ENCODE results near the gene FBXL19. TPM values are rescaled to one million over a fixed set of nuclear protein-coding genes. Genes with fewer than 3 reads are reported as not detected.

Gene FBXL19
- total RNA-seq, 2 donors from 2014 or later, result 8.6 to 21.1 TPM

GRCh38 chr16:30980023-30980371 is 56.6 kb downstream of the FBXL19 start:
- Histone ChIP-seq H3K36me3 (replicated peaks in 1 of 2; ENCODE audit: insufficient read depth in 1 of 2, low read depth in 2 of 2) (peaks cover 10 to 24% of the 10 kb centered on the region in 2 donors), H3K4me3 (no peak overlapping the region), H3K27ac (no peak overlapping the region), H3K27me3 (no peaks in the 10 kb centered on the region), H3K4me1 (no peaks in the 10 kb centered on the region), H3K9me3 (no peaks in the 10 kb centered on the region)
- TF ChIP-seq, protein P1, sequence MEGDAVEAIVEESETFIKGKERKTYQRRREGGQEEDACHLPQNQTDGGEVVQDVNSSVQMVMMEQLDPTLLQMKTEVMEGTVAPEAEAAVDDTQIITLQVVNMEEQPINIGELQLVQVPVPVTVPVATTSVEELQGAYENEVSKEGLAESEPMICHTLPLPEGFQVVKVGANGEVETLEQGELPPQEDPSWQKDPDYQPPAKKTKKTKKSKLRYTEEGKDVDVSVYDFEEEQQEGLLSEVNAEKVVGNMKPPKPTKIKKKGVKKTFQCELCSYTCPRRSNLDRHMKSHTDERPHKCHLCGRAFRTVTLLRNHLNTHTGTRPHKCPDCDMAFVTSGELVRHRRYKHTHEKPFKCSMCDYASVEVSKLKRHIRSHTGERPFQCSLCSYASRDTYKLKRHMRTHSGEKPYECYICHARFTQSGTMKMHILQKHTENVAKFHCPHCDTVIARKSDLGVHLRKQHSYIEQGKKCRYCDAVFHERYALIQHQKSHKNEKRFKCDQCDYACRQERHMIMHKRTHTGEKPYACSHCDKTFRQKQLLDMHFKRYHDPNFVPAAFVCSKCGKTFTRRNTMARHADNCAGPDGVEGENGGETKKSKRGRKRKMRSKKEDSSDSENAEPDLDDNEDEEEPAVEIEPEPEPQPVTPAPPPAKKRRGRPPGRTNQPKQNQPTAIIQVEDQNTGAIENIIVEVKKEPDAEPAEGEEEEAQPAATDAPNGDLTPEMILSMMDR (IDR thresholded peaks at IDR 0.05), result no peak
- TF ChIP-seq POLR2A (IDR thresholded peaks at IDR 0.05), result no peak
- intact Hi-C loops (cut with DNase I), result loop anchor here (5.0 to 10.0 kb wide), 3 partner anchors 165 to 885 kb away; no protein-coding TSS in a partner anchor
- no peak for DNase-seq
- 91% methylated on average over 12 to 13 of the region's 15 CpGs for WGBS, 2 donors
- no peak for ATAC-seq

GRCh38 chr16:30980434-30980833 is 57.1 kb downstream of the FBXL19 start:
- no peak overlapping the region for H3K4me3 ChIP-seq
- ATAC-seq (no peak), DNase-seq (no peak)
- H3K27ac ChIP-seq, result no peak overlapping the region
- intact Hi-C loops (cut with DNase I), result loop anchor here (5.0 to 10.0 kb wide), 3 partner anchors 164 to 884 kb away; no protein-coding TSS in a partner anchor
- TF ChIP-seq POLR2A (IDR thresholded peaks at IDR 0.05), result no peak
- TF ChIP-seq, protein P1 (IDR thresholded peaks at IDR 0.05), result no peak
- 91% methylated on average over 21 to 29 of the region's 29 CpGs for WGBS, 2 donors
- H3K9me3 ChIP-seq, result no peaks in the 10 kb centered on the region
- H3K36me3 ChIP-seq (replicated peaks in 1 of 2; ENCODE audit: insufficient read depth in 1 of 2, low read depth in 2 of 2), result peaks cover 10 to 24% of the 10 kb centered on the region in 2 donors
- H3K27me3 ChIP-seq, result no peaks in the 10 kb centered on the region
- H3K4me1 ChIP-seq, result peaks cover 3% of the 10 kb centered on the region

DNA sequence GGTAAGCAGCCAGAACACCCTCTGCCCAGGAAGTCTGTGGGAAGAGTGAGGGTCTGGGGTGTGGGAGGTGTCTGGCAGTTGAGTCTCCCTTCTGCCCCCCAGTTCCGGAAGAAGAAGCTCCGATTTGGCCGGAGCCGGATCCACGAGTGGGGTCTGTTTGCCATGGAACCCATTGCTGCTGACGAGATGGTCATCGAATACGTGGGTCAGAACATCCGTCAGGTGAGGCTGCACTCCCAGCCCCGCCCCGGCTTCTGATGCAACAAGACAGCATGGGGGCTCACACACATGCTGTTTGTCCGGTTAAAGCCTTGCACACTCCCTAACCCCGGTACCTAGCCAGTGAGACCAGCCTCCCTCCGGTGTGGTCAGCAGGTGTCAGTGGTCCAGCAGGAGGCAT is 57.6 kb downstream of the FBXL19 start:
- Histone ChIP-seq H3K27me3 (no peaks in the 10 kb centered on the region), H3K36me3 (replicated peaks in 1 of 2; ENCODE audit: insufficient read depth in 1 of 2, low read depth in 2 of 2) (peaks cover 10 to 20% of the 10 kb centered on the region in 2 donors), H3K27ac (no peak overlapping the region), H3K4me1 (peaks cover 8% of the 10 kb centered on the region), H3K9me3 (no peaks in the 10 kb centered on the region), H3K4me3 (no peak overlapping the region)
- TF ChIP-seq, protein P1 (IDR thresholded peaks at IDR 0.05), result no peak
- TF ChIP-seq POLR2A (IDR thresholded peaks at IDR 0.05), result no peak
- 94 to 97% methylated on average over 10 to 14 of the region's 14 CpGs for WGBS, 2 donors
- ATAC-seq (no peak), DNase-seq (no peak)
- intact Hi-C loops (cut with DNase I), result loop anchor here (5.0 to 10.0 kb wide), 3 partner anchors 164 to 884 kb away; no protein-coding TSS in a partner anchor

GRCh38 chr16:30982548-30983288 is 59.3 kb downstream of the FBXL19 start:
- intact Hi-C loops (cut with DNase I), result loop anchor here (5.0 to 10.0 kb wide), 3 partner anchors 162 to 882 kb away; no protein-coding TSS in a partner anchor
- TF ChIP-seq, protein P1 (IDR thresholded peaks at IDR 0.05), result no peak
- TF ChIP-seq POLR2A (IDR thresholded peaks at IDR 0.05), result no peak
- H3K27ac ChIP-seq, result no peak overlapping the region
- H3K27me3 ChIP-seq, result no peaks in the 10 kb centered on the region
- H3K36me3 ChIP-seq (replicated peaks in 1 of 2; ENCODE audit: insufficient read depth in 1 of 2, low read depth in 2 of 2), result peaks cover 10 to 16% of the 10 kb centered on the region in 2 donors
- no peaks in the 10 kb centered on the region for H3K9me3 ChIP-seq
- WGBS, 2 donors, result 81 to 85% methylated on average over 15 to 16 of the region's 17 CpGs
- DNase-seq (no peak), ATAC-seq (no peak)
- peaks cover 17% of the 10 kb centered on the region for H3K4me1 ChIP-seq
- no peak overlapping the region for H3K4me3 ChIP-seq

Measured in body of pancreas (tissue), 4 donors.